D341Med (cell line): ENCODE data around the gene SLC22A4.

Source experiments
- DNase-seq: peaks from one replicate; pipeline ENCODE4 v3.0.0; 2012; ENCODE audit warnings: low spot score

The SLC22A4 gene

GRCh38 chr5:132293992-132294727, at the start of gene SLC22A4:
Gene SLC22A4 (plus strand): TSS chr5:132294394. CDS start chr5:132294617, 223 bp downstream.
- DNase-seq: peak; percentile 93

GRCh38 chr5:132245593-132245992, 48.6 kb upstream of the SLC22A4 start:
- DNase-seq: no peak

GRCh38 chr5:132246806-132247205, 47.4 kb upstream of the SLC22A4 start:
- DNase-seq: no peak

GRCh38 chr5:132250547-132250946, 43.6 kb upstream of the SLC22A4 start:
- DNase-seq: peak; percentile 3

- peak; percentile 8 for DNase-seq
Observed at GRCh38 chr5:132251220-132251725, 42.9 kb upstream of the SLC22A4 start.

- peak; percentile 10 for DNase-seq
Observed at GRCh38 chr5:132253008-132253441, 41.2 kb upstream of the SLC22A4 start.

- peak; percentile 10 for DNase-seq
Observed at GRCh38 chr5:132253452-132254320, 40.5 kb upstream of the SLC22A4 start.

GRCh38 chr5:132254321-132254977, 39.7 kb upstream of the SLC22A4 start:
- peak; percentile 9 for DNase-seq

- peak; percentile 6 for DNase-seq
Observed at GRCh38 chr5:132256086-132256782, 38.0 kb upstream of the SLC22A4 start.

GRCh38 chr5:132256783-132257130, 37.4 kb upstream of the SLC22A4 start:
- DNase-seq: no peak

GRCh38 chr5:132257131-132258101, 36.8 kb upstream of the SLC22A4 start, which contains the start of gene PDLIM4:
Gene PDLIM4 (plus strand): TSS chr5:132257696. CDS start chr5:132257735, 39 bp downstream.
- DNase-seq: peak; percentile 15

GRCh38 chr5:132258102-132259068, 35.8 kb upstream of the SLC22A4 start:
- DNase-seq: no peak

- peak; percentile 27 for DNase-seq
Observed at GRCh38 chr5:132259069-132259851, 34.9 kb upstream of the SLC22A4 start.

- peak; percentile 4 for DNase-seq
Observed at GRCh38 chr5:132260051-132260450, 34.1 kb upstream of the SLC22A4 start.

- peak; percentile 5 for DNase-seq
Observed at GRCh38 chr5:132260714-132261551, 33.3 kb upstream of the SLC22A4 start.

GRCh38 chr5:132261881-132262845, 32.0 kb upstream of the SLC22A4 start:
- DNase-seq: peak; percentile 12
